IMR-90 (cell line): Measurements from ENCODE around the gene PTPRC. TPM values are rescaled to one million over a fixed set of nuclear protein-coding genes. Genes with fewer than 3 reads are reported as not detected.

Experiments used
- ATAC-seq: fragments of 200-7000 bp; cut with Tn5 transposase; 2 replicates; pipeline ENCODE4 v1.9.1; 2020; ENCODE audit warnings: low read depth, mild to moderate bottlenecking, moderate library complexity
- BruUV-seq: library from RNA; stranded (reverse); fragments of 400-500 nt; replicated peaks from 2 replicates; lab custom pipeline; 2021; lab: Mats Ljungman, UMichigan
- CTCF ChIA-PET: fragments of 300-600 bp; formaldehyde crosslinking; extraction: SDS; loops from one replicate; lab custom pipeline; 2021; ENCODE audit warnings: antibody characterized with exemption; lab: Yijun Ruan, JAX
- POLR2A ChIA-PET: fragments of 300-600 bp; sonication (Branson Sonifier 250); formaldehyde crosslinking; loops from one replicate; lab custom pipeline; 2022; ENCODE audit warnings: antibody characterized with exemption; ENCODE audit not compliant: unreplicated experiment; lab: Charles Lee
- DNase-seq: peaks from one replicate; pipeline ENCODE4 v3.0.0; 2013
- H2AFZ ChIP-seq: replicated peaks from 2 replicates; pipeline ENCODE3; 2013; ENCODE audit warnings: low read length, mild to moderate bottlenecking; ENCODE audit not compliant: poor library complexity
- H2AK5ac ChIP-seq: 2 replicates; pipeline ENCODE4 v1.6.1; 2013; ENCODE audit warnings: low read depth, low read length, inconsistent platforms
- H2AK9ac ChIP-seq: replicated peaks from 2 replicates; pipeline ENCODE3; 2013; ENCODE audit warnings: mild to moderate bottlenecking, low read depth, low read length, moderate library complexity; ENCODE audit not compliant: poor library complexity
- H2BK120ac ChIP-seq: 2 replicates; pipeline ENCODE4 v1.6.1; 2013; ENCODE audit warnings: low read depth, low read length, inconsistent platforms
- H2BK15ac ChIP-seq: 3 replicates; pipeline ENCODE4 v1.6.1; 2013; ENCODE audit warnings: low read depth, low read length, inconsistent platforms
- H2BK20ac ChIP-seq: 2 replicates; pipeline ENCODE4 v1.6.1; 2013; ENCODE audit warnings: low read depth, mild to moderate bottlenecking, inconsistent platforms, low read length, moderate library complexity
- H2BK5ac ChIP-seq: 2 replicates; pipeline ENCODE4 v1.6.1; 2013; ENCODE audit warnings: mild to moderate bottlenecking, low read depth, low read length, inconsistent platforms; ENCODE audit not compliant: poor library complexity, severe bottlenecking
- H3K14ac ChIP-seq: replicated peaks from 2 replicates; pipeline ENCODE4 v1.6.1; 2013; ENCODE audit warnings: low read depth, low read length, inconsistent platforms
- H3K18ac ChIP-seq: 2 replicates; pipeline ENCODE4 v1.6.1; 2013; ENCODE audit warnings: low read depth, low read length, control low read depth
- H3K23ac ChIP-seq: 2 replicates; pipeline ENCODE4 v1.6.1; 2013; ENCODE audit warnings: low read depth, low read length, inconsistent platforms
- H3K27ac ChIP-seq: 2 replicates; pipeline ENCODE4 v1.5.1; 2013; ENCODE audit warnings: mild to moderate bottlenecking, control low read depth, low read length; ENCODE audit not compliant: insufficient read depth
- H3K27me3 ChIP-seq: 2 replicates; pipeline ENCODE4 v1.6.1; 2013; ENCODE audit warnings: low read length; ENCODE audit not compliant: control insufficient read depth, insufficient read depth
- H3K36me3 ChIP-seq: 2 replicates; pipeline ENCODE4 v1.6.1; 2013; ENCODE audit warnings: low read length, mixed read lengths; ENCODE audit not compliant: control insufficient read depth, insufficient read depth
- H3K4ac ChIP-seq: 2 replicates; pipeline ENCODE4 v1.6.1; 2013; ENCODE audit warnings: low read depth, low read length, inconsistent platforms
- H3K4me1 ChIP-seq: 2 replicates; pipeline ENCODE4 v1.6.1; 2013; ENCODE audit warnings: low read length, mixed read lengths; ENCODE audit not compliant: control insufficient read depth, insufficient read depth
- H3K4me2 ChIP-seq: 2 replicates; pipeline ENCODE4 v1.6.1; 2013; ENCODE audit warnings: low read depth, mild to moderate bottlenecking, control low read depth, low read length, moderate library complexity
- H3K4me3 ChIP-seq: 2 replicates; pipeline ENCODE4 v1.5.1; 2013; ENCODE audit warnings: low read depth, mild to moderate bottlenecking, control low read depth, low read length, moderate library complexity; ENCODE audit not compliant: insufficient read depth
- H3K56ac ChIP-seq: 2 replicates; pipeline ENCODE4 v1.6.1; 2013; ENCODE audit warnings: low read length, inconsistent platforms; ENCODE audit not compliant: insufficient read depth; ENCODE audit errors: extremely low read depth
- H3K79me1 ChIP-seq, 2 experiments: 2 replicates each; pipeline ENCODE4 v1.6.1; 2013; ENCODE audit warnings: low read length in 2 of 2, inconsistent platforms in 1 of 2, low read depth in 1 of 2
- H3K9ac ChIP-seq: 2 replicates; pipeline ENCODE4 v1.6.1; 2013; ENCODE audit warnings: low read depth, low read length, control low read depth
- H3K9me1 ChIP-seq: 2 replicates; pipeline ENCODE4 v1.6.1; 2013; ENCODE audit warnings: low read length, inconsistent platforms; ENCODE audit not compliant: insufficient read depth
- H3K9me3 ChIP-seq: 2 replicates; pipeline ENCODE4 v1.6.1; 2013; ENCODE audit warnings: low read length; ENCODE audit not compliant: control insufficient read depth, insufficient read depth
- H4K20me1 ChIP-seq: 2 replicates; pipeline ENCODE4 v1.6.1; 2013; ENCODE audit warnings: low read length, inconsistent platforms; ENCODE audit not compliant: insufficient read depth
- H4K5ac ChIP-seq: 2 replicates; pipeline ENCODE4 v1.6.1; 2013; ENCODE audit warnings: mild to moderate bottlenecking, low read depth, low read length, control low read depth
- H4K8ac ChIP-seq, 2 experiments: 2 replicates each; pipeline ENCODE4 v1.6.1; 2013; ENCODE audit warnings: low read depth in 2 of 2, low read length in 2 of 2, control low read depth in 1 of 2, inconsistent platforms in 1 of 2
- H4K91ac ChIP-seq: 2 replicates; pipeline ENCODE4 v1.6.1; 2013; ENCODE audit warnings: low read depth, low read length, inconsistent platforms; ENCODE audit not compliant: insufficient read depth
- BHLHE40 ChIP-seq: fragments of 150-350 bp; IDR thresholded peaks from 2 replicates; pipeline ENCODE4 v1.6.1; 2016; ENCODE audit warnings: mild to moderate bottlenecking, low read depth, low read length
- CEBPB ChIP-seq: IDR thresholded peaks from 2 replicates; pipeline ENCODE4 v1.6.1; 2012; ENCODE audit warnings: low read depth, low read length, improper control_type of control experiment
- MAFK ChIP-seq: IDR thresholded peaks from 2 replicates; pipeline ENCODE4 v1.6.1; 2012; ENCODE audit warnings: low read depth, low read length, improper control_type of control experiment
- MXI1 ChIP-seq: IDR thresholded peaks from 2 replicates; pipeline ENCODE4 v1.6.1; 2012; ENCODE audit warnings: low read depth, mild to moderate bottlenecking, low read length, moderate library complexity, borderline replicate concordance
- POLR2A ChIP-seq: IDR thresholded peaks from 2 replicates; pipeline ENCODE4 v1.6.1; 2012; ENCODE audit warnings: mild to moderate bottlenecking, low read depth, low read length
- RAD21 ChIP-seq: IDR thresholded peaks from 2 replicates; pipeline ENCODE4 v1.6.1; 2012; ENCODE audit warnings: low read length, improper control_type of control experiment
- RCOR1 ChIP-seq: IDR thresholded peaks from 2 replicates; pipeline ENCODE4 v1.6.1; 2012; ENCODE audit warnings: mild to moderate bottlenecking, low read length, improper control_type of control experiment; ENCODE audit not compliant: insufficient replicate concordance
- RFX5 ChIP-seq: IDR thresholded peaks from 2 replicates; pipeline ENCODE4 v1.8.0; 2012; ENCODE audit warnings: low read depth, mild to moderate bottlenecking, low read length, moderate library complexity
- WGBS, 2 experiments: methylation state at CpG; one replicate each; pipeline versions ENCODE4 v1.1.5 to v1.1.7; 2013; ENCODE audit warnings: missing lambda C conversion rate in 2 of 2; ENCODE audit not compliant: insufficient read length in 1 of 2; ENCODE audit errors: extremely low coverage in 2 of 2; 5-methylcytosine and 5-hydroxymethylcytosine counted together
- dilution Hi-C: fragments of 300-500 bp; cut with HindIII; formaldehyde crosslinking; loops from one replicate; pipeline ENCODE4 v1.14.3; 2018; ENCODE audit warnings: low sequenced_read_pairs; ENCODE audit not compliant: unreplicated experiment
- in situ Hi-C: fragments of 300-500 bp; cut with MboI; formaldehyde crosslinking; loops from 3 replicates; pipeline ENCODE4 v1.14.3; 2019; ENCODE audit warnings: low sequenced_read_pairs, inconsistent platforms, mixed read lengths
- intact Hi-C: fragments of 100-400 bp; cut with micrococcal nuclease; formaldehyde crosslinking; loops from 2 replicates; pipeline ENCODE4 v1.10.0; 2022
- polyA plus RNA-seq, 3 experiments: library from polyadenylated mRNA; depleted of rRNA; stranded (reverse); fragments of >200 nt; gene quantifications; 2 replicates each; pipeline ENCODE4 v1.2.3, GENCODE V29; 2012; ENCODE audit warnings: low replicate concordance in 1 of 3
- total RNA-seq: library from RNA; depleted of rRNA; stranded (reverse); fragments of >200 nt; gene quantifications from 2 replicates; pipeline ENCODE4 v1.2.3, GENCODE V29; 2012
- TF ChIP-seq, protein P1 (sequence below): fragments of 150-350 bp; IDR thresholded peaks from 2 replicates; pipeline ENCODE4 v1.6.1; 2016; ENCODE audit warnings: low read depth, mild to moderate bottlenecking, low read length, moderate library complexity, borderline replicate concordance
- TF ChIP-seq, protein P2 (sequence below): conservative IDR thresholded peaks from 2 replicates; pipeline ENCODE4 v1.5.1; 2012; ENCODE audit warnings: mild to moderate bottlenecking, low read depth, low read length, improper control_type of control experiment
- TF ChIP-seq, protein P3 (sequence below): fragments of 150-350 bp; IDR thresholded peaks from 2 replicates; pipeline ENCODE4 v1.6.1; 2017; ENCODE audit warnings: mild to moderate bottlenecking, antibody characterized with exemption, low read length, low read depth

The PTPRC gene
- total and polyA plus RNA-seq, 2 of the 4 experiments (the other 2 are of a cell fraction) = not detected

DNA sequence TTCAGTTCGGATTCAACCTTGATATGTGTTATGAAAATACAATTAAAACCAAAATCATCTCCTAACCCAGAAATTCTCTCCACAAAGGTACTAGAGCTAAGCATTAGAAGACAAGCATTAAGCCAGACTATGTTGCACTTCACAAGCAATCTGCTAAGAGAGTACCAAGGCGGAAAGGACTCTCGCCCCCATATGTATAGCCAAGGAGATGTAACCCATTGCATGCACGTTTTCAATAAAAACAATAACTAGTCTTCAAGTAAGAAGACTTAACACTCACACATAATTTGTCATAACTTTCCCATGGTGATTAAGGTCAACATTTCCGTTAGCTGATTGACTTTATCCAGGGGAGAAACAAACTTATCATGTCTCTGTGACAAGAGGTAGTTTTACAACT is 27.6 kb upstream of the PTPRC start:
- Histone ChIP-seq H2AK9ac (no peak overlapping the region), H3K4me3 (no peak overlapping the region), H3K4me1 (no peaks in the 10 kb centered on the region; the same call in 1 of the 2 replicates), H2BK15ac (no peak overlapping the region), H3K9ac (no peak overlapping the region), H2BK20ac (no peak overlapping the region), H2AK5ac (no peak overlapping the region), H3K18ac (no peak overlapping the region), H3K27ac (no peak overlapping the region), H3K14ac (no peak overlapping the region), H4K8ac (no peak overlapping the region), H4K5ac (no peak overlapping the region), H3K36me3 (no peaks in the 10 kb centered on the region), H2BK5ac (no peak overlapping the region), H3K27me3 (no peaks in the 10 kb centered on the region), H4K20me1 (no peaks in the 10 kb centered on the region), H3K4ac (no peak overlapping the region), H2AFZ (no peak overlapping the region), H3K9me1 (no peaks in the 10 kb centered on the region), H4K91ac (no peak overlapping the region), H3K9me3 (no peaks in the 10 kb centered on the region), H3K56ac (no peak overlapping the region), H3K79me1 (no peaks in the 10 kb centered on the region), H2BK120ac (no peak overlapping the region), H3K4me2 (no peak overlapping the region), H3K23ac (no peak overlapping the region)
- TF ChIP-seq BHLHE40 = no peak
- no peak for TF ChIP-seq MXI1
- TF ChIP-seq, protein P1, sequence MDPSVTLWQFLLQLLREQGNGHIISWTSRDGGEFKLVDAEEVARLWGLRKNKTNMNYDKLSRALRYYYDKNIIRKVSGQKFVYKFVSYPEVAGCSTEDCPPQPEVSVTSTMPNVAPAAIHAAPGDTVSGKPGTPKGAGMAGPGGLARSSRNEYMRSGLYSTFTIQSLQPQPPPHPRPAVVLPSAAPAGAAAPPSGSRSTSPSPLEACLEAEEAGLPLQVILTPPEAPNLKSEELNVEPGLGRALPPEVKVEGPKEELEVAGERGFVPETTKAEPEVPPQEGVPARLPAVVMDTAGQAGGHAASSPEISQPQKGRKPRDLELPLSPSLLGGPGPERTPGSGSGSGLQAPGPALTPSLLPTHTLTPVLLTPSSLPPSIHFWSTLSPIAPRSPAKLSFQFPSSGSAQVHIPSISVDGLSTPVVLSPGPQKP = no peak
- no peak for TF ChIP-seq RFX5
- TF ChIP-seq MAFK = no peak
- TF ChIP-seq, protein P2, sequence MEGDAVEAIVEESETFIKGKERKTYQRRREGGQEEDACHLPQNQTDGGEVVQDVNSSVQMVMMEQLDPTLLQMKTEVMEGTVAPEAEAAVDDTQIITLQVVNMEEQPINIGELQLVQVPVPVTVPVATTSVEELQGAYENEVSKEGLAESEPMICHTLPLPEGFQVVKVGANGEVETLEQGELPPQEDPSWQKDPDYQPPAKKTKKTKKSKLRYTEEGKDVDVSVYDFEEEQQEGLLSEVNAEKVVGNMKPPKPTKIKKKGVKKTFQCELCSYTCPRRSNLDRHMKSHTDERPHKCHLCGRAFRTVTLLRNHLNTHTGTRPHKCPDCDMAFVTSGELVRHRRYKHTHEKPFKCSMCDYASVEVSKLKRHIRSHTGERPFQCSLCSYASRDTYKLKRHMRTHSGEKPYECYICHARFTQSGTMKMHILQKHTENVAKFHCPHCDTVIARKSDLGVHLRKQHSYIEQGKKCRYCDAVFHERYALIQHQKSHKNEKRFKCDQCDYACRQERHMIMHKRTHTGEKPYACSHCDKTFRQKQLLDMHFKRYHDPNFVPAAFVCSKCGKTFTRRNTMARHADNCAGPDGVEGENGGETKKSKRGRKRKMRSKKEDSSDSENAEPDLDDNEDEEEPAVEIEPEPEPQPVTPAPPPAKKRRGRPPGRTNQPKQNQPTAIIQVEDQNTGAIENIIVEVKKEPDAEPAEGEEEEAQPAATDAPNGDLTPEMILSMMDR = no peak
- TF ChIP-seq RCOR1 = no peak
- TF ChIP-seq CEBPB = no peak
- TF ChIP-seq RAD21 = no peak
- TF ChIP-seq POLR2A = no peak
- TF ChIP-seq, protein P3, sequence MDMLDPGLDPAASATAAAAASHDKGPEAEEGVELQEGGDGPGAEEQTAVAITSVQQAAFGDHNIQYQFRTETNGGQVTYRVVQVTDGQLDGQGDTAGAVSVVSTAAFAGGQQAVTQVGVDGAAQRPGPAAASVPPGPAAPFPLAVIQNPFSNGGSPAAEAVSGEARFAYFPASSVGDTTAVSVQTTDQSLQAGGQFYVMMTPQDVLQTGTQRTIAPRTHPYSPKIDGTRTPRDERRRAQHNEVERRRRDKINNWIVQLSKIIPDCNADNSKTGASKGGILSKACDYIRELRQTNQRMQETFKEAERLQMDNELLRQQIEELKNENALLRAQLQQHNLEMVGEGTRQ = no peak
- WGBS, 2 experiments = no CpG with 5 or more reads among the region's 5 CpGs
- ATAC-seq (no peak), DNase-seq (no peak)
- dilution Hi-C loops (no loop called here), intact Hi-C loops (no loop called here), in situ Hi-C loops (no loop called here)
- ChIA-PET POLR2A (no interaction called here), CTCF (no interaction called here)
- BruUV-seq = no TSS peak
